K562 (cell line): ENCODE data around the gene CLIP1. TPM values are rescaled to one million over a fixed set of nuclear protein-coding genes. Genes with fewer than 3 reads are reported as not detected.

ENCODE experiments used
- ATAC-seq: fragments of 200-7000 bp; cut with Tn5 transposase; 3 replicates; pipeline ENCODE4 v1.9.1; 2020; ENCODE audit warnings: moderate library complexity
- BruUV-seq: library from RNA; stranded (reverse); fragments of 400-500 nt; replicated peaks from 2 replicates; lab custom pipeline; 2021; lab: Mats Ljungman, UMichigan
- CTCF ChIA-PET: fragments of 300-600 bp; formaldehyde crosslinking; extraction: SDS; loops from one replicate; lab custom pipeline; 2021; ENCODE audit warnings: low intra/inter-chr PET ratio; lab: Yijun Ruan, JAX
- POLR2A ChIA-PET: fragments of 300-600, 350-650 bp; sonication (Branson Sonifier 250); formaldehyde crosslinking; extraction: SDS; loops from one replicate; lab custom pipeline; 2021; ENCODE audit warnings: antibody characterized with exemption, inconsistent platforms; lab: Yijun Ruan, JAX
- DNase-seq, 4 experiments: peaks; one replicate each; pipeline versions ENCODE4 v3.0.0 to v3.0.0-alpha.2; 2011 to 2018; ENCODE audit warnings: low spot score in 3 of 4, mixed read lengths in 3 of 4; ENCODE audit errors: extremely low read depth in 1 of 4
- FAIRE-seq: peaks from 2 replicates; lab custom pipeline; 2011; peaks lifted over from hg19 to GRCh38; lab: Jason Lieb, UNC
- H2AFZ ChIP-seq: 2 replicates; pipeline ENCODE4 v1.6.0; 2011; ENCODE audit warnings: low read depth, low read length, control low read depth, inconsistent platforms
- H3K27ac ChIP-seq: fragments of 200-600 bp; 3 replicates; pipeline ENCODE4 v1.8.0; 2011; ENCODE audit warnings: low read depth, mild to moderate bottlenecking, control low read depth, inconsistent platforms, low read length, moderate library complexity, mixed read lengths; ENCODE audit errors: extremely low read depth
- H3K27me3 ChIP-seq, 2 experiments: fragments of 300-600 bp in 1 of 2; 2 replicates in 1 of 2; 3 replicates in 1 of 2; pipeline versions ENCODE4 v1.6.0 to v1.8.0; 2011; ENCODE audit warnings: inconsistent platforms in 2 of 2, low read length in 2 of 2, mild to moderate bottlenecking in 1 of 2, mixed read lengths in 1 of 2, moderate library complexity in 1 of 2; ENCODE audit not compliant: control insufficient read depth in 2 of 2, insufficient read depth in 2 of 2
- H3K36me3 ChIP-seq: fragments of 300-600 bp; 3 replicates; pipeline ENCODE4 v1.8.0; 2011; ENCODE audit warnings: mild to moderate bottlenecking, low read length, inconsistent platforms; ENCODE audit not compliant: control insufficient read depth, insufficient read depth
- H3K4me1 ChIP-seq, 2 experiments: fragments of 200-600 bp in 1 of 2; replicated peaks in 1 of 2; 2 replicates in 1 of 2; 3 replicates in 1 of 2; pipeline versions ENCODE4 v1.5.1 to v1.8.0; 2011; ENCODE audit warnings: inconsistent platforms in 2 of 2, low read length in 2 of 2, mild to moderate bottlenecking in 1 of 2, mixed read lengths in 1 of 2, moderate library complexity in 1 of 2; ENCODE audit not compliant: control insufficient read depth in 2 of 2, insufficient read depth in 2 of 2
- H3K4me2 ChIP-seq: 2 replicates; pipeline ENCODE4 v1.6.1; 2011; ENCODE audit warnings: low read length, control low read depth, inconsistent platforms, mixed read lengths; ENCODE audit not compliant: insufficient read depth
- H3K4me3 ChIP-seq: fragments of 200-600 bp; sonication (generic), shearing (Covaris generic); 2 replicates; pipeline ENCODE4 v1.5.1; 2016; ENCODE audit warnings: control low read depth, inconsistent platforms
- H3K79me2 ChIP-seq: fragments of 200-600 bp; 3 replicates; pipeline ENCODE4 v1.8.0; 2011; ENCODE audit warnings: low read length, inconsistent platforms; ENCODE audit not compliant: control insufficient read depth, insufficient read depth
- H3K9ac ChIP-seq, 2 experiments: 2 replicates each; pipeline versions ENCODE4 v1.6.0 to v1.6.1; 2011; ENCODE audit warnings: low read depth in 2 of 2, low read length in 2 of 2, control low read depth in 1 of 2, inconsistent platforms in 1 of 2, mild to moderate bottlenecking in 1 of 2, mixed read lengths in 1 of 2; ENCODE audit not compliant: insufficient read depth in 1 of 2
- H3K9me1 ChIP-seq: one replicate; pipeline ENCODE4 v1.6.0; 2011; ENCODE audit warnings: inconsistent platforms, mild to moderate bottlenecking, low read length, moderate library complexity; ENCODE audit not compliant: control insufficient read depth, insufficient read depth
- H3K9me3 ChIP-seq: replicated peaks from 2 replicates; pipeline ENCODE4 v1.5.1; 2011; ENCODE audit warnings: low read depth, low read length, inconsistent platforms; ENCODE audit not compliant: control insufficient read depth, insufficient read depth
- H4K20me1 ChIP-seq: replicated peaks from 2 replicates; pipeline ENCODE4 v1.6.1; 2011; ENCODE audit warnings: low read length, inconsistent platforms, mixed read lengths; ENCODE audit not compliant: control insufficient read depth, insufficient read depth
- ARNT ChIP-seq, 2 experiments: fragments of 450-650 bp; IDR thresholded peaks; 2 replicates each; pipeline ENCODE4 v1.6.1; 2016; ENCODE audit warnings: mild to moderate bottlenecking in 1 of 2
- CBFA2T3 ChIP-seq: fragments of 450-650 bp; IDR thresholded peaks from 2 replicates; pipeline ENCODE4 v1.6.1; 2017
- CREBBP ChIP-seq: IDR thresholded peaks from one replicate; pipeline ENCODE4 v1.6.1; 2012; ENCODE audit warnings: low read depth, mild to moderate bottlenecking, control low read depth, inconsistent platforms, low read length
- FOXA3 ChIP-seq, 2 experiments: fragments of 450-650 bp in 1 of 2; sonication (generic) in 1 of 2; formaldehyde crosslinking; IDR thresholded peaks in 1 of 2; conservative IDR thresholded peaks in 1 of 2; 2 replicates each; pipeline versions ENCODE4 v1.4.0 to v1.8.0; 2020 to 2022; ENCODE audit warnings: mild to moderate bottlenecking in 2 of 2, missing genetic modification reagents in 1 of 2
- KAT2B ChIP-seq: IDR thresholded peaks from one replicate; pipeline ENCODE4 v1.6.1; 2012; ENCODE audit warnings: low read depth, mild to moderate bottlenecking, control low read depth, inconsistent platforms, low read length, moderate library complexity
- NFIX ChIP-seq: fragments of 250-450 bp; sonication (Bioruptor Pico); IDR thresholded peaks from 2 replicates; pipeline ENCODE4 v1.4.0; 2020; ENCODE audit warnings: low read depth, mild to moderate bottlenecking, moderate library complexity
- SNIP1 ChIP-seq: fragments of 450-650 bp; IDR thresholded peaks from 2 replicates; pipeline ENCODE4 v1.7.1; 2017; ENCODE audit warnings: low read depth, mild to moderate bottlenecking
- WGBS: fragments of 100-300 bp; shearing (Covaris generic); methylation state at CpG from one replicate; pipeline ENCODE4 v1.1.6; 2016; ENCODE audit warnings: low coverage, mixed read lengths; ENCODE audit not compliant: insufficient coverage; ENCODE audit errors: missing lambda C conversion rate; 5-methylcytosine and 5-hydroxymethylcytosine counted together
- in situ Hi-C: fragments of 300-500 bp; cut with MboI; formaldehyde crosslinking; loops from 4 replicates; pipeline ENCODE4 v1.15.0; 2018; ENCODE audit warnings: inconsistent platforms, mixed read lengths
- intact Hi-C: fragments of 100-400 bp; cut with micrococcal nuclease; formaldehyde crosslinking; loops from 2 replicates; pipeline ENCODE4 v1.14.2; 2022
- polyA plus RNA-seq, 8 experiments: library from polyadenylated mRNA; depleted of rRNA in 4 of 8; stranded (reverse) in 5 of 8; unstranded in 3 of 8; fragments of >200 nt; fragmentation: Nextera tagmentation in 2 of 8; fragmentation: Illumina TruSeq in 1 of 8; extraction: Ambion mirVana in 2 of 8; extraction: Trizol in 1 of 8; gene quantifications; 2 replicates each; pipeline versions ENCODE4 v1.2.1 to v1.2.3, GENCODE V29; 2011 to 2014; ENCODE audit warnings: inconsistent platforms in 1 of 8, missing spikeins in 1 of 8
- total RNA-seq, 7 experiments: library from RNA; depleted of rRNA in 6 of 7; stranded (reverse); fragments of >200 nt in 6 of 7; fragmentation: Illumina TruSeq in 2 of 7; extraction: Trizol in 2 of 7; gene quantifications; 2 replicates each; pipeline versions ENCODE4 v1.2.1 to v1.2.3, GENCODE V29; 2011 to 2021; ENCODE audit warnings: low replicate concordance in 1 of 7
- TF ChIP-seq, protein P1 (sequence below), 2 experiments: IDR thresholded peaks; 2 replicates each; pipeline ENCODE4 v1.6.1; 2011; ENCODE audit warnings: borderline replicate concordance in 1 of 2, control low read depth in 1 of 2, low read depth in 1 of 2, low read length in 1 of 2, mild to moderate bottlenecking in 1 of 2, mixed read lengths in 1 of 2, moderate library complexity in 1 of 2; ENCODE audit not compliant: insufficient read depth in 1 of 2, insufficient read length in 1 of 2, poor library complexity in 1 of 2, severe bottlenecking in 1 of 2; ENCODE audit errors: extremely low read depth in 1 of 2
- TF ChIP-seq, protein P2 (sequence below): IDR thresholded peaks from 2 replicates; pipeline ENCODE4 v1.6.1; 2012; ENCODE audit warnings: low read depth, low read length, improper control_type of control experiment, borderline replicate concordance
- TF ChIP-seq, protein P3 (sequence below): fragments of 250-450 bp; sonication (Bioruptor Pico); IDR thresholded peaks from 2 replicates; pipeline ENCODE4 v1.8.0; 2021; ENCODE audit warnings: mild to moderate bottlenecking, moderate library complexity

CLIP1 gene
- total and polyA plus RNA-seq, 9 of the 15 experiments (the other 6 are each of a cell fraction or from before 2014, with no cell fraction given) = 5.8 to 33.9 (median 27.6) TPM

DNA sequence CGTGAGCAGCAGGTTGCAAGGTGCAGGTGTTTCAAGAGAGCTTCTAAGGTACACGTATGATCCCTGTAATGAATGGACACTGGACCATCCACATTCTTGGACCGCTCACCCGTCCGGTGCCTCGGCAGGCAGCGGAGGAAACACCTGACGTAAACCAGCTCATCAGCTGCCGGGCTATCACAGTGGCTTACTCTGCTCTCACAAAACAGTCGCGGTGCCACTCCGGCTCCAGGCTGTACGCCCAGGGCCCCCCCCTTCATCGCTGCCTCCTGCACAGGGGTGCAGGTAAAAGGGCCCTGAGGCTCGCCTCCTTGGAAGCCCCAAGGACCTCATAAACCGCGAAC is 156.6 kb downstream of the CLIP1 start:
- Histone ChIP-seq H3K9me1 (peaks cover 2% of the 10 kb centered on the region), H3K9ac (peak overlapping the region; percentile 75 to 99), H3K4me3 (peak overlapping the region; percentile 85), H3K27me3 (no peaks in the 10 kb centered on the region), H3K4me2 (peak overlapping the region; percentile 97), H2AFZ (peak overlapping the region; percentile 98), H3K9me3 (no peaks in the 10 kb centered on the region), H3K4me1 (peaks cover 0 to 12% of the 10 kb centered on the region in 2 experiments; a peak in 2 of 5 replicates), H3K36me3 (peaks cover 23% of the 10 kb centered on the region; the same call in 2 of the 3 replicates), H3K27ac (peak overlapping the region; percentile 79), H4K20me1 (no peaks in the 10 kb centered on the region), H3K79me2 (peaks cover 25% of the 10 kb centered on the region)
- BruUV-seq = TSS peak; percentile 69
- DNase-seq (no peak), ATAC-seq (peak; percentile 61), FAIRE-seq (peak; percentile 32)
- under 1% methylated on average over 17 of the region's 17 CpGs for WGBS
- intact Hi-C loops = loop anchor here (5.0 kb wide), 1 partner anchor 39 kb away; the partner anchor contains the start of gene DIABLO
- CTCF ChIA-PET = interaction anchor here (1.2 kb wide), 1 partner anchor 135 kb away, joined by 7 read pairs; no protein-coding TSS in a partner anchor
- in situ Hi-C loops = no loop called here
- POLR2A ChIA-PET = interaction anchor here (0.7 to 2.5 kb wide), 2 partner anchors 21 to 1859 kb away, joined by 5 to 6 read pairs; no protein-coding TSS in a partner anchor
- TF ChIP-seq, protein P1, sequence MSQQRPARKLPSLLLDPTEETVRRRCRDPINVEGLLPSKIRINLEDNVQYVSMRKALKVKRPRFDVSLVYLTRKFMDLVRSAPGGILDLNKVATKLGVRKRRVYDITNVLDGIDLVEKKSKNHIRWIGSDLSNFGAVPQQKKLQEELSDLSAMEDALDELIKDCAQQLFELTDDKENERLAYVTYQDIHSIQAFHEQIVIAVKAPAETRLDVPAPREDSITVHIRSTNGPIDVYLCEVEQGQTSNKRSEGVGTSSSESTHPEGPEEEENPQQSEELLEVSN (IDR thresholded peaks at IDR 0.05; ENCODE audit: borderline replicate concordance in 1 of 2, extremely low read depth in 1 of 2, insufficient read depth in 1 of 2, insufficient read length in 1 of 2, low read depth in 1 of 2, low read length in 1 of 2, poor library complexity in 1 of 2, severe bottlenecking in 1 of 2) = no peak
- TF ChIP-seq, protein P2, sequence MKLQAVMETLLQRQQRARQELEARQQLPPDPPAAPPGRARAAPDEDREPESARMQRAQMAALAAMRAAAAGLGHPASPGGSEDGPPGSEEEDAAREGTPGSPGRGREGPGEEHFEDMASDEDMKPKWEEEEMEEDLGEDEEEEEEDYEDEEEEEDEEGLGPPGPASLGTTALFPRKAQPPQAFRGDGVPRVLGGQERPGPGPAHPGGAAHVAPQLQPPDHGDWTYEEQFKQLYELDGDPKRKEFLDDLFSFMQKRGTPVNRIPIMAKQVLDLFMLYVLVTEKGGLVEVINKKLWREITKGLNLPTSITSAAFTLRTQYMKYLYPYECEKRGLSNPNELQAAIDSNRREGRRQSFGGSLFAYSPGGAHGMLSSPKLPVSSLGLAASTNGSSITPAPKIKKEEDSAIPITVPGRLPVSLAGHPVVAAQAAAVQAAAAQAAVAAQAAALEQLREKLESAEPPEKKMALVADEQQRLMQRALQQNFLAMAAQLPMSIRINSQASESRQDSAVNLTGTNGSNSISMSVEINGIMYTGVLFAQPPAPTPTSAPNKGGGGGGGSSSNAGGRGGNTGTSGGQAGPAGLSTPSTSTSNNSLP = no peak
- TF ChIP-seq ARNT (IDR thresholded peaks at IDR 0.05) (no peak), SNIP1 (no peak), KAT2B (no peak), NFIX (no peak), CREBBP (no peak), CBFA2T3 (no peak), FOXA3 (CRISPR knock-in tag; conservative IDR thresholded peaks at IDR 0.05 in 1 of 2, IDR thresholded peaks at IDR 0.05 in 1 of 2) (peak in 1 of 2 experiments; percentile 60; a peak in 1 of 4 replicates)
- TF ChIP-seq, protein P3, sequence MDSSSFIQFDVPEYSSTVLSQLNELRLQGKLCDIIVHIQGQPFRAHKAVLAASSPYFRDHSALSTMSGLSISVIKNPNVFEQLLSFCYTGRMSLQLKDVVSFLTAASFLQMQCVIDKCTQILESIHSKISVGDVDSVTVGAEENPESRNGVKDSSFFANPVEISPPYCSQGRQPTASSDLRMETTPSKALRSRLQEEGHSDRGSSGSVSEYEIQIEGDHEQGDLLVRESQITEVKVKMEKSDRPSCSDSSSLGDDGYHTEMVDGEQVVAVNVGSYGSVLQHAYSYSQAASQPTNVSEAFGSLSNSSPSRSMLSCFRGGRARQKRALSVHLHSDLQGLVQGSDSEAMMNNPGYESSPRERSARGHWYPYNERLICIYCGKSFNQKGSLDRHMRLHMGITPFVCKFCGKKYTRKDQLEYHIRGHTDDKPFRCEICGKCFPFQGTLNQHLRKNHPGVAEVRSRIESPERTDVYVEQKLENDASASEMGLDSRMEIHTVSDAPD (CRISPR knock-in tag) = no peak
